Ishikawa (cell line): ENCODE data around the gene SBNO2.
A peak's percentile ranks its signal among the peaks of the same experiment; 100 is the strongest.

Experiments
- CEBPB ChIP-seq: IDR thresholded peaks from 2 replicates; pipeline ENCODE4 v1.6.1; 2012
- CREB1 ChIP-seq: IDR thresholded peaks from 2 replicates; pipeline ENCODE4 v1.6.1; 2012; ENCODE audit warnings: low read depth
- EGR1 ChIP-seq: IDR thresholded peaks from 2 replicates; pipeline ENCODE4 v1.6.1; 2012
- EP300 ChIP-seq: IDR thresholded peaks from 2 replicates; pipeline ENCODE4 v1.6.1; 2012; ENCODE audit warnings: borderline replicate concordance
- FOXM1 ChIP-seq: IDR thresholded peaks from 2 replicates; pipeline ENCODE4 v1.6.1; 2012; ENCODE audit warnings: low read depth, borderline replicate concordance
- MAX ChIP-seq: IDR thresholded peaks from 2 replicates; pipeline ENCODE4 v1.6.1; 2012
- NFIC ChIP-seq: IDR thresholded peaks from 2 replicates; pipeline ENCODE4 v1.6.1; 2012
- RAD21 ChIP-seq: IDR thresholded peaks from 2 replicates; pipeline ENCODE4 v1.6.1; 2012; ENCODE audit warnings: low read depth
- REST ChIP-seq: IDR thresholded peaks from 2 replicates; pipeline ENCODE4 v1.6.1; 2012; ENCODE audit warnings: low read depth, mild to moderate bottlenecking
- TAF1 ChIP-seq: IDR thresholded peaks from 2 replicates; pipeline ENCODE4 v1.6.1; 2012; ENCODE audit warnings: low read depth, mild to moderate bottlenecking
- TCF12 ChIP-seq: IDR thresholded peaks from 2 replicates; pipeline ENCODE4 v1.6.1; 2012; ENCODE audit warnings: low read depth
- TEAD4 ChIP-seq: IDR thresholded peaks from 2 replicates; pipeline ENCODE4 v1.6.1; 2012
- USF1 ChIP-seq: IDR thresholded peaks from 2 replicates; pipeline ENCODE4 v1.6.1; 2012
- YY1 ChIP-seq: IDR thresholded peaks from 2 replicates; pipeline ENCODE4 v1.6.1; 2012; ENCODE audit warnings: low read depth
- ZBTB7A ChIP-seq: IDR thresholded peaks from 2 replicates; pipeline ENCODE4 v1.6.1; 2012; ENCODE audit warnings: low read depth

SBNO2 gene

GRCh38 chr19:1113986-1114483 is 60.0 kb downstream of the SBNO2 start:
- no peak for TF ChIP-seq EP300
- no peak for TF ChIP-seq CEBPB
- no peak for TF ChIP-seq ZBTB7A
- TF ChIP-seq YY1: no peak
- no peak for TF ChIP-seq REST
- TF ChIP-seq FOXM1: no peak
- TF ChIP-seq RAD21: no peak
- TF ChIP-seq EGR1: no peak
- TF ChIP-seq MAX: no peak
- no peak for TF ChIP-seq TCF12
- no peak for TF ChIP-seq NFIC
- no peak for TF ChIP-seq TAF1
- TF ChIP-seq USF1: no peak
- TF ChIP-seq CREB1: no peak
- TF ChIP-seq TEAD4: no peak

GRCh38 chr19:1113030-1113985 is 60.8 kb downstream of the SBNO2 start:
- no peak for TF ChIP-seq TAF1
- TF ChIP-seq TCF12: no peak
- TF ChIP-seq EP300: no peak
- 0 out of 2 replicates have a peak, but pooled peaks have one; percentile 26 for TF ChIP-seq ZBTB7A
- peak; percentile 59 for TF ChIP-seq EGR1
- TF ChIP-seq CEBPB: no peak
- TF ChIP-seq YY1: no peak
- TF ChIP-seq NFIC: peak; percentile 36; the same call in 1 of the 2 replicates
- no peak for TF ChIP-seq MAX
- peak; percentile 90 for TF ChIP-seq RAD21
- TF ChIP-seq FOXM1: no peak

- TF ChIP-seq USF1: peak; percentile 55
- 0 out of 2 replicates have a peak, but pooled peaks have one; percentile 19 for TF ChIP-seq TCF12
- peak; percentile 78 for TF ChIP-seq MAX
- no peak; the same call in 1 of the 2 replicates for TF ChIP-seq NFIC
Observed at GRCh38 chr19:1112268-1113029, 61.6 kb downstream of the SBNO2 start.

- TF ChIP-seq ZBTB7A (peak; percentile 78; the same call in 1 of the 2 replicates), NFIC (no peak), MAX (no peak)
Observed at GRCh38 chr19:1111641-1112267, 62.3 kb downstream of the SBNO2 start.

- no peak for TF ChIP-seq TAF1
- no peak for TF ChIP-seq TEAD4
- no peak for TF ChIP-seq REST
- TF ChIP-seq YY1: no peak
- TF ChIP-seq RAD21: no peak
- no peak for TF ChIP-seq EP300
- no peak for TF ChIP-seq NFIC
- TF ChIP-seq CEBPB: no peak
- no peak for TF ChIP-seq MAX
- TF ChIP-seq CREB1: no peak
- no peak for TF ChIP-seq EGR1
- TF ChIP-seq USF1: no peak
Observed at GRCh38 chr19:1110809-1111640, 63.0 kb downstream of the SBNO2 start.
